GM19025 (cell line): ENCODE measurements around the gene NRP1.

Experiments
- ATAC-seq: cut with Tn5 transposase; IDR thresholded peaks from one replicate; pipeline ENCODE4 v1.9.1; 2021; ENCODE audit warnings: mild to moderate bottlenecking, low read depth, moderate library complexity; ENCODE audit not compliant: unreplicated experiment

NRP1 gene

DNA sequence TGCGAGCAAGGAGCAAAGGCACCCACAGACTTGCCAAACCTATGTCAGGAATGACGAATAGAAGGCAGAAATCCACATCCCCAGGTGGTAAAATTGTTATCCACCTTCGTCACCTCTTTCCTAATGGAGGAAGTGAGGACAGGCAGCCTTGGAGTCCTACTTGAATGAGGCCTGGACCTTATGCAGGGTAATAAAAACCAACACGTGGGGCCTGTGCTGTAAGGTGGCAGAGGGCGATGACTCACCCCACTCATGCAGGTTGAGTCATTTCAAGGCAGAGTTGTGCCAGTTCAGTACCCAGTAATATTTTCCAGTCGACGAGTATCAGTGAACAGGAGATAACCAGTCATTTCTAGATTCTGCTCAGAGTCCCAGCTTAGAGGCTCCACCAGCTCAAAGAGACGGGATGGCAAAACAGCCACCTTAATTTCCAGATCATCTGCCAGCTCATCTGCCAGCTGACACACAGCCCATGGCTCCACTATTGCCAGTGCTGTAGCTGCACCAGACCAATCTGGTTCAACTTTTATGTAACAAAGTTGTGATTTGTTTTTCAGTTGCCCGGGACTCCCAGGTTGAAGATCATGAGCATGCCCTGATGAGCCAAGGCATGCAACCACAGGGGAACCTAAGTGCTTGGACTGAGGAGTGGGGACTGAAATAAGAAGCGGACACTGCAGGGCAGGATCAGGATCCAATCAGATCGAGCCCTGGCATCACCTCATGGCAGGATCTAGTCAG is 200.3 kb downstream of the NRP1 start:
- ATAC-seq = peak; percentile 58

DNA sequence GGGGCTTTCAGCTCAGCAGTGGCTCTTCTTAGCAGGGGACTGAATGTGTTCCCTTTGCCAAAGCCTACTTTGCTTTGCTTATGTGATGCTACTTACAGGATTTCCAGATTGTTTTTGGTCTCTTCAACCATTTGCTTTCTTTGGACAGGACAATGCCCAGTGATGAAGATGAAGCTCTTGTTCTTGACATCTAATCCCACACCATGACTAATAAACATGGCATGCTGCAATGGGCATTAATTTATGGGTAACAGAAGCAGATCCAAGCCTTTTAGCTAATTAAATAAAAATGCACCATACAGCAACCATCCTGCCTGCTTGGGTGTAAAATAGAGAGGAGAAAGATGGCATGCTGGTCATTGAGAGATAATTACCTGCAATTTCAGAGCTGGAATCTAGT is 200.9 kb downstream of the NRP1 start:
- no peak for ATAC-seq

DNA sequence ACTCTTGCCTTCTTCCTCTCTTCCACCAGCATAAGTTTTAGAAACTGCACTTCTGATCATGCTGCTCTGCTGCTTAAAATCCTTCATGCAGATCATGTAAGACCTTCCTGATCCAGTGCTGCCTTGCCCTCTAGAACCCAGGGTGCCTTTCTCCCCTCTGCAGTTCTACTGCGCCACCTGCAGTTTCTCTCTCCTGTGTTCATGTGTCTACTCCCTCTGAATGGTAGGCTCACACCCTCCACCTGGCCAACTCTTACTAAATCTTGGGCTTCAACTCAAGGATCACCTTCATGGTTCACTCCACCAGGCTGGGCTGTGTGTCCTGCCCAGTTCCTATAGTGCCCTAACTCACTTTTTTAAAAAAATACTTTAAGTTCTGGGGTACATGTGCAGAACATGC is 201.8 kb downstream of the NRP1 start:
- no peak for ATAC-seq

DNA sequence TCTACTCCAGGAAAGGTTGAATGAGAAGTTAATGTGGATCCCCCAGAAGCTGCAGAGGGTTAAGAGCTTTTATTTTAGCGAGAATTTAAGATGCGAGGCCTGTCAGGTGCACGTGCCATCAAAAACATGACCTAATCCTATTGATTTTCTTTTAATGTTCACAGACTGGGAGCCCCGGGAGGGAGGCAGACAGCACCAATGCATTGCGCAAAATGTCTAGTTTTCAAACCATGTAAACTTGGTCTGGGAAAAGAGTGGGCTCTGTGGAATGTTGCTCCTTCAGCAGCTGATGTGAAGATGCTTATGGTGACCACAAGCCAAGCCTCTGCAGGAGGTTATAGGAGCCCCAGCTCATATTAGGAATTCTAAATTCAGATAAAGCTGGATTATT is 204.5 kb downstream of the NRP1 start:
- no peak for ATAC-seq

DNA sequence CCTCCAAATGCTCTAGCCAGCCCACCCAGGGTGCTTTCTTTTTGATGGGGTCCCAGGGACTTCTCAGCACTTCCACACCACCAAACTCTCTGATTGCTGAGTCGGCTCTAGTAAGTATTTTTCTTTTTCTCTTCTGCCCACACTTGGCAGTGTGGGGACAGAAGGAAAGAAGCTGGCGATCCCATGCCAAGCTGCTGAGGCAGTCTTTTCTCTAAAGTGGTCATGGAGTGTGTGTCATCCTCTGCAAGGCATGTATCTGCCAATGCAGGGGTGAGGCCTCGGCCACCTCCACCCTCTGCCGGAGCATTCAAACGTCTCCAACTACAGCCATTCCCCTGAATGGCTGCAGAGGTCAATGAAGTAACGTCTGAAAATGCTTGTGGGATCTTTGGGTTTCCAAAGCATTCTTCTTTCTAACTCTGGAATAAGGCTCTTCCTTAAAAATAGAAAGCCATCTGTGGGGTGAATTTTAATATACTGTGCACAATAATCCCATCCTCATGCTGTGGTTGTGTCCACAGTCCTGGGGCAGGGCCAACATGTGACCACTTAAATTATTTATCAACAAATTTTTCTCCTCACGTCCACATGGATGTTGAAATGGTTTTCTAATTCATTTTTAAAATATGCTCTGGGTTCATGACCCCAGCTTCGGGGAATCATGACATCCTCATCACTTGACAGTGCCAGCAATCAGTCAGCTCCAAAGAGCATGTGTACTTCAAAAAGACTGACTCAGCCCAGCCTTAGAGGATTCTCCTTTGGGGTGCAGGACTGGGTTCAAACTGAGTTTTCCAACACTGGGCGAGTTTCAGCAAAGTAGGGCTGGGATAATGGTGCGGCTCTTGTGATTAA is 205.1 kb downstream of the NRP1 start:
- no peak for ATAC-seq

DNA sequence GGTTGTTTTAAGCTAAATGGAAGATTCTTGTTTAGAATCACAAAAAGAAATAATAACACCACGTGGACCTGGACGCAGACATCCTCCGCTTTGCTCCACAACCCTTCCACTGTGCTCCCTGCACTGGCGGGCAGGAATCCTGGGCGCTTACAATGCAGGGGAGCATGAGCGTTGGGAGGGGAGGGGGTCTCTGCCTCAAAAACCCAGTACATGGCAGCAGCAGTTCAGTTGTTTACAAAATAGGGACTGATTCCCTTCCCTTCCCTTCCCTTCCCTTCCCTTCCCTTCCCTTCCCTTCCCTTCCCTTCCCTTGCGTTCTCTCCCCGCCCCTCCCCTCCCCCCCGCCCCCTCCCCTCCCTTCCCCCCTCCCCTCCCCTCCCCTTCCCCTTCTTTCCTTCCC is 206.8 kb downstream of the NRP1 start:
- ATAC-seq = no peak
